Left ventricle myocardium inferior (tissue), 1 donor: ENCODE measurements around the gene BCAP29. TPM values are rescaled to one million over a fixed set of nuclear protein-coding genes. Genes with fewer than 3 reads are reported as not detected.

Experiments
- DNase-seq: peaks from one replicate; pipeline ENCODE4 v3.0.0-alpha.2; 2020
- H3K27ac ChIP-seq: fragments of 200-600 bp; replicated peaks from 2 replicates; pipeline ENCODE4 v1.8.0; 2021
- H3K27me3 ChIP-seq: fragments of 200-600 bp; 2 replicates; pipeline ENCODE4 v1.8.0; 2021; ENCODE audit warnings: low read depth
- H3K36me3 ChIP-seq: fragments of 200-600 bp; 2 replicates; pipeline ENCODE4 v1.8.0; 2021
- H3K4me1 ChIP-seq: fragments of 200-600 bp; 2 replicates; pipeline ENCODE4 v1.8.0; 2021
- H3K4me3 ChIP-seq: fragments of 200-600 bp; 2 replicates; pipeline ENCODE4 v1.8.0; 2021; ENCODE audit warnings: mild to moderate bottlenecking, moderate library complexity
- H3K9me3 ChIP-seq: fragments of 200-600 bp; replicated peaks from 2 replicates; pipeline ENCODE4 v1.8.0; 2021
- intact Hi-C: fragments of 100-400 bp; cut with micrococcal nuclease; formaldehyde crosslinking; loops from one replicate; pipeline ENCODE4 v1.11.0; 2022
- total RNA-seq: library from RNA; stranded (reverse); fragmentation: NEBNext Ultra II Directional; extraction: Animal tissue kit (Norgen Biotek cat#: 25700); gene quantifications from one replicate; pipeline ENCODE4 v1.2.1, GENCODE V29; 2021
- TF ChIP-seq, protein P1 (sequence below): fragments of 200-600 bp; IDR thresholded peaks from 2 replicates; pipeline ENCODE4 v1.8.0; 2021; ENCODE audit warnings: antibody characterized with exemption, mild to moderate bottlenecking, borderline replicate concordance
- donor health status: DM: no; HTN: yes; CAD: no; lungs with severe emphysema.

The BCAP29 gene
- total RNA-seq, 1 donor from 2014 or later, result 91.0 TPM

GRCh38 chr7:107660381-107661080 lies 80.5 kb downstream of the BCAP29 start, which contains the start of gene SLC26A4:
SLC26A4 (plus strand) TSS chr7:107660828; CDS start chr7:107661642, 814 bp downstream.
- Histone ChIP-seq H3K4me1 (peaks cover 18% of the 10 kb centered on the region), H3K27ac (no peak within 1 kb of the TSS), H3K27me3 (peaks cover 23% of the 10 kb centered on the region), H3K4me3 (peak within 1 kb of the TSS; percentile 71), H3K9me3 (no peaks in the 10 kb centered on the region), H3K36me3 (no peaks in the 10 kb centered on the region)
- intact Hi-C loops, result no loop called here
- DNase-seq, result no peak
- TF ChIP-seq, protein P1, sequence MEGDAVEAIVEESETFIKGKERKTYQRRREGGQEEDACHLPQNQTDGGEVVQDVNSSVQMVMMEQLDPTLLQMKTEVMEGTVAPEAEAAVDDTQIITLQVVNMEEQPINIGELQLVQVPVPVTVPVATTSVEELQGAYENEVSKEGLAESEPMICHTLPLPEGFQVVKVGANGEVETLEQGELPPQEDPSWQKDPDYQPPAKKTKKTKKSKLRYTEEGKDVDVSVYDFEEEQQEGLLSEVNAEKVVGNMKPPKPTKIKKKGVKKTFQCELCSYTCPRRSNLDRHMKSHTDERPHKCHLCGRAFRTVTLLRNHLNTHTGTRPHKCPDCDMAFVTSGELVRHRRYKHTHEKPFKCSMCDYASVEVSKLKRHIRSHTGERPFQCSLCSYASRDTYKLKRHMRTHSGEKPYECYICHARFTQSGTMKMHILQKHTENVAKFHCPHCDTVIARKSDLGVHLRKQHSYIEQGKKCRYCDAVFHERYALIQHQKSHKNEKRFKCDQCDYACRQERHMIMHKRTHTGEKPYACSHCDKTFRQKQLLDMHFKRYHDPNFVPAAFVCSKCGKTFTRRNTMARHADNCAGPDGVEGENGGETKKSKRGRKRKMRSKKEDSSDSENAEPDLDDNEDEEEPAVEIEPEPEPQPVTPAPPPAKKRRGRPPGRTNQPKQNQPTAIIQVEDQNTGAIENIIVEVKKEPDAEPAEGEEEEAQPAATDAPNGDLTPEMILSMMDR, result no peak

GRCh38 chr7:107661081-107661864 lies 81.2 kb downstream of the BCAP29 start:
- intact Hi-C loops, result no loop called here
- DNase-seq, result peak; percentile 36
- H3K4me3 ChIP-seq, result peak overlapping the region; percentile 71
- no peaks in the 10 kb centered on the region for H3K9me3 ChIP-seq
- TF ChIP-seq, protein P1, result peak; percentile 42
- H3K36me3 ChIP-seq, result no peaks in the 10 kb centered on the region
- peaks cover 18% of the 10 kb centered on the region for H3K4me1 ChIP-seq
- peaks cover 25% of the 10 kb centered on the region for H3K27me3 ChIP-seq
- no peak overlapping the region for H3K27ac ChIP-seq

GRCh38 chr7:107661865-107662379 lies 81.9 kb downstream of the BCAP29 start:
- Histone ChIP-seq H3K27me3 (peaks cover 28% of the 10 kb centered on the region), H3K4me1 (peaks cover 18% of the 10 kb centered on the region), H3K4me3 (peak overlapping the region; percentile 71), H3K9me3 (no peaks in the 10 kb centered on the region), H3K27ac (no peak overlapping the region), H3K36me3 (no peaks in the 10 kb centered on the region)
- intact Hi-C loops, result no loop called here
- TF ChIP-seq, protein P1, result no peak
- DNase-seq, result no peak

- Histone ChIP-seq H3K36me3 (no peaks in the 10 kb centered on the region), H3K9me3 (no peaks in the 10 kb centered on the region), H3K27me3 (peaks cover 28% of the 10 kb centered on the region), H3K4me1 (peaks cover 18% of the 10 kb centered on the region), H3K27ac (no peak overlapping the region), H3K4me3 (no peak overlapping the region)
- intact Hi-C loops, result no loop called here
- DNase-seq, result no peak
- TF ChIP-seq, protein P1, result no peak
These were observed 83.2 kb downstream of the BCAP29 start for GRCh38 chr7:107663196-107663595.

- DNase-seq, result no peak
- Histone ChIP-seq H3K36me3 (no peaks in the 10 kb centered on the region), H3K4me1 (peaks cover 3% of the 10 kb centered on the region), H3K27ac (no peak overlapping the region), H3K9me3 (no peaks in the 10 kb centered on the region), H3K27me3 (peaks cover 9% of the 10 kb centered on the region), H3K4me3 (no peak overlapping the region)
- TF ChIP-seq, protein P1, result no peak
- intact Hi-C loops, result no loop called here
These were observed 86.7 kb downstream of the BCAP29 start for GRCh38 chr7:107666790-107667189.
